Measurements from ENCODE around the gene MAN2B2. TPM values are rescaled to one million over a fixed set of nuclear protein-coding genes. Genes with fewer than 3 reads are reported as not detected.

Gene MAN2B2
- total and polyA plus RNA-seq, 2 of the 4 experiments (the other 2 are of a cell fraction), result 13.4 to 34.1 TPM

DNA sequence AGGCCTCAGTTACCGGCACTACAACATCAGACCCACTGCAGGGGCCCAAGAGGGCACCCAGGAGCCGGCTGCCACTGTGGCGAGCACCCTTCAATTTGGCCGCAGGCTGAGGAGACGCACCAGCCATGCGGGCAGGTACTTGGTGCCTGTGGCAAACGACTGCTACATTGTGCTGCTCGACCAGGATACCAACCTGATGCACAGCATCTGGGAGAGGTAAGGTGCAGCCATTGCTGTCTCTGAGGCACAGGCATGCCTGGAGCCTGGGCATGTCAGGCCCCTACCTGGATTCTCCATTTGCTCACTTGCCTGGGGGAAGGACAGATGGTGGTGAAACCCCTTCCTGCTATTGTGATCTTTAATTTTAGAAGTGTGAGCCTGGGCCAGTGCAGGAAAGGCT is 30.1 kb downstream of the MAN2B2 start:
- H3K4me2 ChIP-seq (ENCODE audit: low read depth, low read length), result no peak overlapping the region
- H3K18ac ChIP-seq (ENCODE audit: low read depth, low read length), result no peak overlapping the region
- H3K4me1 ChIP-seq (ENCODE audit: control insufficient read depth, insufficient read depth, low read length), result no peaks in the 10 kb centered on the region
- no peak overlapping the region for H3K4me3 ChIP-seq (ENCODE audit: insufficient read depth, low read depth, low read length)
- H4K5ac ChIP-seq (ENCODE audit: low read depth, low read length), result no peak overlapping the region
- TF ChIP-seq, protein P1, sequence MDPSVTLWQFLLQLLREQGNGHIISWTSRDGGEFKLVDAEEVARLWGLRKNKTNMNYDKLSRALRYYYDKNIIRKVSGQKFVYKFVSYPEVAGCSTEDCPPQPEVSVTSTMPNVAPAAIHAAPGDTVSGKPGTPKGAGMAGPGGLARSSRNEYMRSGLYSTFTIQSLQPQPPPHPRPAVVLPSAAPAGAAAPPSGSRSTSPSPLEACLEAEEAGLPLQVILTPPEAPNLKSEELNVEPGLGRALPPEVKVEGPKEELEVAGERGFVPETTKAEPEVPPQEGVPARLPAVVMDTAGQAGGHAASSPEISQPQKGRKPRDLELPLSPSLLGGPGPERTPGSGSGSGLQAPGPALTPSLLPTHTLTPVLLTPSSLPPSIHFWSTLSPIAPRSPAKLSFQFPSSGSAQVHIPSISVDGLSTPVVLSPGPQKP (IDR thresholded peaks at IDR 0.05; ENCODE audit: borderline replicate concordance, low read depth, low read length), result no peak
- TF ChIP-seq BHLHE40 (IDR thresholded peaks at IDR 0.05; ENCODE audit: low read depth, low read length) (no peak), FOS (IDR thresholded peaks at IDR 0.05; ENCODE audit: low read depth, low read length) (no peak), SMC3 (IDR thresholded peaks at IDR 0.05; ENCODE audit: low read depth, low read length) (no peak), CEBPB (IDR thresholded peaks at IDR 0.05; ENCODE audit: low read depth, low read length) (no peak), MAZ (IDR thresholded peaks at IDR 0.05; ENCODE audit: borderline replicate concordance, low read depth, low read length) (no peak), RCOR1 (IDR thresholded peaks at IDR 0.05; ENCODE audit: insufficient replicate concordance, low read length) (no peak), RFX5 (IDR thresholded peaks at IDR 0.05; ENCODE audit: low read depth, low read length) (no peak), NFE2L2 (IDR thresholded peaks at IDR 0.05; ENCODE audit: low read depth, low read length) (no peak), MAFK (IDR thresholded peaks at IDR 0.05; ENCODE audit: low read depth, low read length) (no peak), MXI1 (IDR thresholded peaks at IDR 0.05; ENCODE audit: borderline replicate concordance, low read depth, low read length) (no peak), CHD1 (IDR thresholded peaks at IDR 0.05; ENCODE audit: low read depth, low read length) (no peak)
- TF ChIP-seq, protein P2, sequence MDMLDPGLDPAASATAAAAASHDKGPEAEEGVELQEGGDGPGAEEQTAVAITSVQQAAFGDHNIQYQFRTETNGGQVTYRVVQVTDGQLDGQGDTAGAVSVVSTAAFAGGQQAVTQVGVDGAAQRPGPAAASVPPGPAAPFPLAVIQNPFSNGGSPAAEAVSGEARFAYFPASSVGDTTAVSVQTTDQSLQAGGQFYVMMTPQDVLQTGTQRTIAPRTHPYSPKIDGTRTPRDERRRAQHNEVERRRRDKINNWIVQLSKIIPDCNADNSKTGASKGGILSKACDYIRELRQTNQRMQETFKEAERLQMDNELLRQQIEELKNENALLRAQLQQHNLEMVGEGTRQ (IDR thresholded peaks at IDR 0.05; ENCODE audit: low read depth, low read length), result no peak
- TF ChIP-seq, protein P3, sequence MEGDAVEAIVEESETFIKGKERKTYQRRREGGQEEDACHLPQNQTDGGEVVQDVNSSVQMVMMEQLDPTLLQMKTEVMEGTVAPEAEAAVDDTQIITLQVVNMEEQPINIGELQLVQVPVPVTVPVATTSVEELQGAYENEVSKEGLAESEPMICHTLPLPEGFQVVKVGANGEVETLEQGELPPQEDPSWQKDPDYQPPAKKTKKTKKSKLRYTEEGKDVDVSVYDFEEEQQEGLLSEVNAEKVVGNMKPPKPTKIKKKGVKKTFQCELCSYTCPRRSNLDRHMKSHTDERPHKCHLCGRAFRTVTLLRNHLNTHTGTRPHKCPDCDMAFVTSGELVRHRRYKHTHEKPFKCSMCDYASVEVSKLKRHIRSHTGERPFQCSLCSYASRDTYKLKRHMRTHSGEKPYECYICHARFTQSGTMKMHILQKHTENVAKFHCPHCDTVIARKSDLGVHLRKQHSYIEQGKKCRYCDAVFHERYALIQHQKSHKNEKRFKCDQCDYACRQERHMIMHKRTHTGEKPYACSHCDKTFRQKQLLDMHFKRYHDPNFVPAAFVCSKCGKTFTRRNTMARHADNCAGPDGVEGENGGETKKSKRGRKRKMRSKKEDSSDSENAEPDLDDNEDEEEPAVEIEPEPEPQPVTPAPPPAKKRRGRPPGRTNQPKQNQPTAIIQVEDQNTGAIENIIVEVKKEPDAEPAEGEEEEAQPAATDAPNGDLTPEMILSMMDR (conservative IDR thresholded peaks at IDR 0.05; ENCODE audit: low read depth, low read length), result no peak
- H4K91ac ChIP-seq (ENCODE audit: insufficient read depth, low read depth, low read length), result no peak overlapping the region
- no peak overlapping the region for H2BK5ac ChIP-seq (ENCODE audit: low read depth, low read length, poor library complexity, severe bottlenecking)
- 96% methylated on average over 4 of the region's 8 CpGs; no CpG with 5 or more reads in 1 of the 2 experiments for WGBS, 2 experiments (ENCODE audit: extremely low coverage in 2 of 2, insufficient read length in 1 of 2)
- no peak for ATAC-seq (ENCODE audit: low read depth)
- DNase-seq, result no peak
- H3K79me1 ChIP-seq (ENCODE audit: low read depth in 1 of 2, low read length in 2 of 2), result no peaks in the 10 kb centered on the region
- no peak overlapping the region for H3K56ac ChIP-seq (ENCODE audit: extremely low read depth, insufficient read depth, low read length)
- peaks cover 44% of the 10 kb centered on the region; the same call in 1 of the 2 replicates for H3K36me3 ChIP-seq (ENCODE audit: control insufficient read depth, insufficient read depth, low read length)
- H3K9me1 ChIP-seq (ENCODE audit: insufficient read depth, low read length), result 0 out of 2 replicates have a peak, but pooled peaks cover 3% of the 10 kb centered on the region
- no peak overlapping the region for H3K9ac ChIP-seq (ENCODE audit: low read depth, low read length)
- H3K14ac ChIP-seq (replicated peaks; ENCODE audit: low read depth, low read length), result no peak overlapping the region
- H2AFZ ChIP-seq (replicated peaks; ENCODE audit: low read length, poor library complexity), result no peak overlapping the region
- no TSS peak for BruUV-seq (replicated peaks)
- no peak overlapping the region for H3K4ac ChIP-seq (ENCODE audit: low read depth, low read length)
- CTCF ChIA-PET, result no interaction called here
- no peaks in the 10 kb centered on the region for H4K20me1 ChIP-seq (ENCODE audit: insufficient read depth, low read length)
- no peak overlapping the region for H2BK20ac ChIP-seq (ENCODE audit: low read depth, low read length)
- in situ Hi-C loops (cut with MboI; ENCODE audit: low sequenced_read_pairs), result no loop called here
- intact Hi-C loops (cut with micrococcal nuclease), result no loop called here
- no peak overlapping the region for H4K8ac ChIP-seq (ENCODE audit: low read depth in 2 of 2, low read length in 2 of 2)
- no peak overlapping the region for H2BK15ac ChIP-seq (ENCODE audit: low read depth, low read length)
- no peak overlapping the region for H2BK120ac ChIP-seq (ENCODE audit: low read depth, low read length)
- H3K27me3 ChIP-seq (ENCODE audit: control insufficient read depth, insufficient read depth, low read length), result no peaks in the 10 kb centered on the region
- dilution Hi-C loops (cut with HindIII; ENCODE audit: low sequenced_read_pairs, unreplicated experiment), result no loop called here
- no peak overlapping the region for H3K27ac ChIP-seq (ENCODE audit: insufficient read depth, low read length)
- POLR2A ChIA-PET (ENCODE audit: unreplicated experiment), result no interaction called here
- peaks cover 9% of the 10 kb centered on the region for H3K9me3 ChIP-seq (ENCODE audit: control insufficient read depth, insufficient read depth, low read length)
- H3K23ac ChIP-seq (ENCODE audit: low read depth, low read length), result no peak overlapping the region
- no peak overlapping the region for H2AK5ac ChIP-seq (ENCODE audit: low read depth, low read length)
- H2AK9ac ChIP-seq (replicated peaks; ENCODE audit: low read depth, low read length, poor library complexity), result no peak overlapping the region

Data from IMR-90 (cell line).